ENCODE results near the gene LRSAM1.

- TF ChIP-seq CTCF (IDR thresholded peaks at IDR 0.05) (no peak), POLR2A (IDR thresholded peaks at IDR 0.05) (no peak)
Measured at GRCh38 chr9:127411122-127411521, 40.2 kb upstream of the LRSAM1 start.

All from adrenal gland (tissue), 5 donors.